Measurements from ENCODE around the gene ASB3.

DNA sequence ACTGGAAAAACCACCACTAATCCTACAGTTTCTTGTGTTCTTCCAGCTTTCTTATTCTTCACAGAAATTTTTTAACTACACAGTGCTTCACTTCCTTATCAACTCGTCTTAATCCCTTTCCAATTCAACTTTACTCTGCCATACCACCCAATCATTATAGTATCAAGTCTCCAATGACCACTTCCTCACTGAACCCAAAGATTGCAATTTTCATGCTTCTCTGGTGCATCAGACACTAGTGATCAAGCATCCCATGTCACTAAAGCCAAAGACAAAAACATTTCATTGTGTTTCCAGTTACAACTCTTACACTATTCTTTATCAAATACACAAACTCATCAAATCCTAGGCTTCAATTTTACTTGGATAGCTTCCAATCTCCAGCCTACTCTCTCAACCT lies 9.6 kb downstream of the ASB3 start:
- TF ChIP-seq, protein P1, sequence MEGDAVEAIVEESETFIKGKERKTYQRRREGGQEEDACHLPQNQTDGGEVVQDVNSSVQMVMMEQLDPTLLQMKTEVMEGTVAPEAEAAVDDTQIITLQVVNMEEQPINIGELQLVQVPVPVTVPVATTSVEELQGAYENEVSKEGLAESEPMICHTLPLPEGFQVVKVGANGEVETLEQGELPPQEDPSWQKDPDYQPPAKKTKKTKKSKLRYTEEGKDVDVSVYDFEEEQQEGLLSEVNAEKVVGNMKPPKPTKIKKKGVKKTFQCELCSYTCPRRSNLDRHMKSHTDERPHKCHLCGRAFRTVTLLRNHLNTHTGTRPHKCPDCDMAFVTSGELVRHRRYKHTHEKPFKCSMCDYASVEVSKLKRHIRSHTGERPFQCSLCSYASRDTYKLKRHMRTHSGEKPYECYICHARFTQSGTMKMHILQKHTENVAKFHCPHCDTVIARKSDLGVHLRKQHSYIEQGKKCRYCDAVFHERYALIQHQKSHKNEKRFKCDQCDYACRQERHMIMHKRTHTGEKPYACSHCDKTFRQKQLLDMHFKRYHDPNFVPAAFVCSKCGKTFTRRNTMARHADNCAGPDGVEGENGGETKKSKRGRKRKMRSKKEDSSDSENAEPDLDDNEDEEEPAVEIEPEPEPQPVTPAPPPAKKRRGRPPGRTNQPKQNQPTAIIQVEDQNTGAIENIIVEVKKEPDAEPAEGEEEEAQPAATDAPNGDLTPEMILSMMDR (IDR thresholded peaks at IDR 0.05): no peak
- TF ChIP-seq POLR2AphosphoS5 (IDR thresholded peaks at IDR 0.05) (no peak), EP300 (IDR thresholded peaks at IDR 0.05) (no peak), POLR2A (IDR thresholded peaks at IDR 0.05; ENCODE audit: low read depth) (no peak)
